ENCODE results near the gene CCL23. TPM values are rescaled to one million over a fixed set of nuclear protein-coding genes. Genes with fewer than 3 reads are reported as not detected.
"Not testable (repeated sequence)": the region's sequence is repeated elsewhere in the genome, so short reads cannot be mapped to it uniquely, and the experiment has no call there.

The CCL23 gene
- total RNA-seq, 1 donor: not detected

DNA sequence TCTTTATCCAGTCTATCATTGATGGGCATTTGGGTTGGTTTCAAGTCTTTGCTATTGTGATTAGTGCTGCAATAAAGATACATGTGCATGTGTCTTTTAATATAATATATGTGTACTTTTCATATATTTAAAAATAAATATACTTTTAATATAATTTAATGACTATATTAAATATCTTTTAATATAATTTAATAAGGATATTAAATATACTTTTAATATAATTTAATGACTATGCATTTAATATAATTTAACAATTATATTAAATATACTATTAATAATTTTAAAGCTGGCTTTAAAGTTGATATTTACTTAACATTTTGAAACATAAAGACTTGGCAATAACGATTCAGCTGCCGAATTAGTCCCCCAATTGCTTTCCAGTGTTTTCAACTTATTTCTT is 1.2 kb downstream of the CCL23 start:
- DNase-seq (ENCODE audit: insufficient read length, low spot score, missing footprints): no peak
- no peaks in the 10 kb centered on the region for H3K9me3 ChIP-seq (ENCODE audit: low read depth, low read length)
- no peak overlapping the region for H3K4me3 ChIP-seq (ENCODE audit: insufficient read depth, low read length)
- no peaks in the 10 kb centered on the region for H3K36me3 ChIP-seq (ENCODE audit: insufficient read depth, low read length)
- H3K4me1 ChIP-seq (ENCODE audit: insufficient read depth, low read length): no peaks in the 10 kb centered on the region
- peaks cover 2% of the 10 kb centered on the region for H3K27me3 ChIP-seq (ENCODE audit: insufficient read depth, low read length)
- no peaks in the 10 kb centered on the region for H3K79me2 ChIP-seq (ENCODE audit: insufficient read depth, low read length)
- H4K20me1 ChIP-seq (ENCODE audit: insufficient read depth, low read length): no peaks in the 10 kb centered on the region
- H2AFZ ChIP-seq (ENCODE audit: low read length): no peak overlapping the region
- no peak overlapping the region for H3K4me2 ChIP-seq (ENCODE audit: insufficient read depth, low read length)
- TF ChIP-seq, protein P1, sequence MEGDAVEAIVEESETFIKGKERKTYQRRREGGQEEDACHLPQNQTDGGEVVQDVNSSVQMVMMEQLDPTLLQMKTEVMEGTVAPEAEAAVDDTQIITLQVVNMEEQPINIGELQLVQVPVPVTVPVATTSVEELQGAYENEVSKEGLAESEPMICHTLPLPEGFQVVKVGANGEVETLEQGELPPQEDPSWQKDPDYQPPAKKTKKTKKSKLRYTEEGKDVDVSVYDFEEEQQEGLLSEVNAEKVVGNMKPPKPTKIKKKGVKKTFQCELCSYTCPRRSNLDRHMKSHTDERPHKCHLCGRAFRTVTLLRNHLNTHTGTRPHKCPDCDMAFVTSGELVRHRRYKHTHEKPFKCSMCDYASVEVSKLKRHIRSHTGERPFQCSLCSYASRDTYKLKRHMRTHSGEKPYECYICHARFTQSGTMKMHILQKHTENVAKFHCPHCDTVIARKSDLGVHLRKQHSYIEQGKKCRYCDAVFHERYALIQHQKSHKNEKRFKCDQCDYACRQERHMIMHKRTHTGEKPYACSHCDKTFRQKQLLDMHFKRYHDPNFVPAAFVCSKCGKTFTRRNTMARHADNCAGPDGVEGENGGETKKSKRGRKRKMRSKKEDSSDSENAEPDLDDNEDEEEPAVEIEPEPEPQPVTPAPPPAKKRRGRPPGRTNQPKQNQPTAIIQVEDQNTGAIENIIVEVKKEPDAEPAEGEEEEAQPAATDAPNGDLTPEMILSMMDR (IDR thresholded peaks at IDR 0.05; ENCODE audit: extremely low read depth, low read depth, low read length): no peak
- H3K27ac ChIP-seq (ENCODE audit: low read depth, low read length): no peak overlapping the region

DNA sequence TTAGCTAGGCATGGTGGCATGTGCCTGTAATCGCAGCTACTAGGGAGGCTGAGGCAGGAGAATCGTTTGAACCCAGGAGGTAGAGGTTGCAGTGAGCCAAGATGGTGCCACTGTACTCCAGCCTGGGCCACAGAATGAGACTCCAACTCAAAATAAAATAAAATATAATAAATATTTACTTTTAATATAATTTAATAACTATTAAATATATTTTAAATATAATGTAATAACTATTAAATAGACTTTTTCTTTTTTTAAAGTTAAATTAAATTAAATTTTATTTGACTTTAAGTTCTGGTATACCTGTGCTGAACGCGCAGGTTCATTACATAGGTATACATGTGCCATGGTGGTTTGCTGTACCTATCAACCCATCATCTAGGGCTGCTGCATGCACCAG is 1.9 kb downstream of the CCL23 start:
- not testable (repeated sequence) for H3K27ac ChIP-seq (ENCODE audit: low read depth, low read length); H3K4me2 ChIP-seq (ENCODE audit: insufficient read depth, low read length); H3K4me3 ChIP-seq (ENCODE audit: insufficient read depth, low read length); H3K79me2 ChIP-seq (ENCODE audit: insufficient read depth, low read length); H3K4me1 ChIP-seq (ENCODE audit: insufficient read depth, low read length); H4K20me1 ChIP-seq (ENCODE audit: insufficient read depth, low read length); H3K36me3 ChIP-seq (ENCODE audit: insufficient read depth, low read length); H3K9me3 ChIP-seq (ENCODE audit: low read depth, low read length); H3K27me3 ChIP-seq (ENCODE audit: insufficient read depth, low read length); H2AFZ ChIP-seq (ENCODE audit: low read length); DNase-seq (ENCODE audit: insufficient read length, low spot score, missing footprints)

DNA sequence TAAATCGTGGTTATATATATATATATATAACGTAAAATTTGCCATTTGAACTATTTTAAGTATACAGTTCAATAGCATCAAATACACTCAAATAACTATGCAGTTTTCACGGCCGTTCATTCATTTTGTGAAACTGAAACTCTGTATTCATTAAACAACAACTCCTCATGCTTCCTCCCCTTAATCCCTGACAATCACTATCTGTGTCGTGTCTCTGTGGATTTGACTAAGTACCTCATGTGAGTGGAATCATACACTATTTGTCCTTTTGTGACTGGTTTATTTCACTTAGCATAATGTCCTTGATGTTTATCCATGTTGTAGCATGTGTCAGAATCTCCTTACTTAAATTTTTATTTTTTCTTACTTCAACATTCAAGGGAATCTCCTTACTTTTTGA is 2.8 kb downstream of the CCL23 start:
- Histone ChIP-seq H3K27me3 (ENCODE audit: insufficient read depth, low read length) (peaks cover 3% of the 10 kb centered on the region), H3K27ac (ENCODE audit: low read depth, low read length) (no peak overlapping the region), H3K79me2 (ENCODE audit: insufficient read depth, low read length) (no peaks in the 10 kb centered on the region), H3K4me1 (ENCODE audit: insufficient read depth, low read length) (no peaks in the 10 kb centered on the region), H3K4me2 (ENCODE audit: insufficient read depth, low read length) (no peak overlapping the region), H3K36me3 (ENCODE audit: insufficient read depth, low read length) (no peaks in the 10 kb centered on the region), H4K20me1 (ENCODE audit: insufficient read depth, low read length) (no peaks in the 10 kb centered on the region), H2AFZ (ENCODE audit: low read length) (no peak overlapping the region), H3K4me3 (ENCODE audit: insufficient read depth, low read length) (no peak overlapping the region), H3K9me3 (ENCODE audit: low read depth, low read length) (no peaks in the 10 kb centered on the region)
- TF ChIP-seq, protein P1 (IDR thresholded peaks at IDR 0.05; ENCODE audit: extremely low read depth, low read depth, low read length): no peak
- no peak for DNase-seq (ENCODE audit: insufficient read length, low spot score, missing footprints)

DNA sequence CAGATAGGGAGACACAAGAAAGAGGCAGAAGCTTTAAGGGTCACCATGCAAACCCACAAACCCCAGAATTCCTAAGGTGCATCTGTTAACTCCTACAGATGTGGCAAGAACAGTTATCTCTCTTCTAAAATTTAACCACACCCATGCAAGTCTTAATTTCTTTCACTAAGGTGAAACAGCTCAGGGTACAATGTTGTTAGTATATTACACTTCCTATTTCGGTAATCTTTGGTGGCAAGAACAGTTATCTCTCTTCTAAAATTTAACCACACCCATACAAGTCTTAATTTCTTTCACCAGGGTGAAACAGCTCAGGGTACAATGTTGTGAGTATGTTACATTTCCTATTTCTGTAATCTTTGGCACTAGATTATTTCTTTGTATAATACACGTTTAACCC is 6.6 kb downstream of the CCL23 start:
- H3K27ac ChIP-seq (ENCODE audit: low read depth, low read length): no peak overlapping the region
- no peaks in the 10 kb centered on the region for H4K20me1 ChIP-seq (ENCODE audit: insufficient read depth, low read length)
- peaks cover 6% of the 10 kb centered on the region for H3K27me3 ChIP-seq (ENCODE audit: insufficient read depth, low read length)
- TF ChIP-seq, protein P1 (IDR thresholded peaks at IDR 0.05; ENCODE audit: extremely low read depth, low read depth, low read length): no peak
- H3K4me1 ChIP-seq (ENCODE audit: insufficient read depth, low read length): no peaks in the 10 kb centered on the region
- no peak overlapping the region for H2AFZ ChIP-seq (ENCODE audit: low read length)
- no peak overlapping the region for H3K4me2 ChIP-seq (ENCODE audit: insufficient read depth, low read length)
- no peak for DNase-seq (ENCODE audit: insufficient read length, low spot score, missing footprints)
- no peaks in the 10 kb centered on the region for H3K79me2 ChIP-seq (ENCODE audit: insufficient read depth, low read length)
- H3K9me3 ChIP-seq (ENCODE audit: low read depth, low read length): no peaks in the 10 kb centered on the region
- H3K4me3 ChIP-seq (ENCODE audit: insufficient read depth, low read length): no peak overlapping the region
- H3K36me3 ChIP-seq (ENCODE audit: insufficient read depth, low read length): no peaks in the 10 kb centered on the region

Measured in osteoblast (primary cell).